Skin epidermis (tissue), 12 donors: Measurements from ENCODE around the gene MFSD6L.
"Not testable (repeated sequence)": the region's sequence is repeated elsewhere in the genome, so short reads cannot be mapped to it uniquely, and the experiment has no call there.

Experiments used
- H3K27ac ChIP-seq, 21 experiments: fragments of 200-600 bp; sonication (generic) in 11 of 21; one replicate each; pipeline ENCODE4 v1.5.0; 2020; ENCODE audit warnings: mild to moderate bottlenecking in 3 of 21, inconsistent platforms in 2 of 21, moderate library complexity in 2 of 21
- H3K4me3 ChIP-seq, 7 experiments: fragments of 200-600 bp; sonication (generic) in 2 of 7; one replicate each; pipeline ENCODE4 v1.5.0; 2020; ENCODE audit warnings: inconsistent platforms in 2 of 7, mild to moderate bottlenecking in 2 of 7, moderate library complexity in 1 of 7

The MFSD6L gene

GRCh38 chr17:8829036-8829941 is 30.1 kb upstream of the MFSD6L start:
- no peak overlapping the region for H3K27ac ChIP-seq
- H3K4me3 ChIP-seq = no peak overlapping the region

- no peak overlapping the region for H3K27ac ChIP-seq
- no peak overlapping the region for H3K4me3 ChIP-seq
Observed at GRCh38 chr17:8828517-8828875, 29.3 kb upstream of the MFSD6L start.

GRCh38 chr17:8826808-8827435 is 27.8 kb upstream of the MFSD6L start:
- Histone ChIP-seq H3K27ac (no peak overlapping the region), H3K4me3 (no peak overlapping the region)

- H3K27ac ChIP-seq = no peak overlapping the region
- H3K4me3 ChIP-seq = no peak overlapping the region
Observed at GRCh38 chr17:8825802-8826201, 26.6 kb upstream of the MFSD6L start.

GRCh38 chr17:8823279-8823678 is 24.1 kb upstream of the MFSD6L start:
- no peak overlapping the region for H3K27ac ChIP-seq
- no peak overlapping the region for H3K4me3 ChIP-seq

GRCh38 chr17:8822401-8823035 is 23.4 kb upstream of the MFSD6L start:
- H3K27ac ChIP-seq = no peak overlapping the region
- H3K4me3 ChIP-seq = no peak overlapping the region

GRCh38 chr17:8821446-8822105 is 22.4 kb upstream of the MFSD6L start:
- H3K4me3 ChIP-seq = no peak overlapping the region
- no peak overlapping the region for H3K27ac ChIP-seq

- Histone ChIP-seq H3K4me3 (no peak overlapping the region), H3K27ac (no peak overlapping the region)
Observed at GRCh38 chr17:8820311-8821010, 21.3 kb upstream of the MFSD6L start.

- H3K27ac ChIP-seq = no peak overlapping the region
- no peak overlapping the region for H3K4me3 ChIP-seq
Observed at GRCh38 chr17:8818654-8819330, 19.6 kb upstream of the MFSD6L start.

- no peak overlapping the region for H3K27ac ChIP-seq
Observed at GRCh38 chr17:8818047-8818446, 18.9 kb upstream of the MFSD6L start.

GRCh38 chr17:8806926-8807550 is 7.9 kb upstream of the MFSD6L start:
- Histone ChIP-seq H3K27ac (peak overlapping the region in 5 of 21 experiments; percentile 25 to 65 (median 54)), H3K4me3 (no peak overlapping the region)

More at GRCh38 chr17:8818047-8818446, 18.9 kb upstream of the MFSD6L start:
- H3K4me3 ChIP-seq = no peak overlapping the region

GRCh38 chr17:8806253-8806925 is 7.2 kb upstream of the MFSD6L start:
- H3K4me3 ChIP-seq = no peak overlapping the region
- H3K27ac ChIP-seq = peak overlapping the region in 5 of 21 experiments; percentile 25 to 65 (median 50)

GRCh38 chr17:8805396-8805795 is 6.2 kb upstream of the MFSD6L start:
- H3K27ac ChIP-seq = peak overlapping the region in 1 of 21 experiments; percentile 65
- H3K4me3 ChIP-seq = not testable (repeated sequence)

- no peak overlapping the region for H3K4me3 ChIP-seq
- no peak overlapping the region for H3K27ac ChIP-seq
Observed at GRCh38 chr17:8803531-8804420, 4.6 kb upstream of the MFSD6L start.

GRCh38 chr17:8801135-8801840 is 2.1 kb upstream of the MFSD6L start:
- Histone ChIP-seq H3K27ac (no peak overlapping the region), H3K4me3 (no peak overlapping the region)

GRCh38 chr17:8800656-8801055 is 1.5 kb upstream of the MFSD6L start:
- no peak overlapping the region for H3K4me3 ChIP-seq
- no peak overlapping the region for H3K27ac ChIP-seq
